SHP77 treated with DMSO at 0.1 percent for 48 hours (cell line): ENCODE data around the gene DIS3L.
"Not testable (repeated sequence)": the region's sequence is repeated elsewhere in the genome, so short reads cannot be mapped to it uniquely, and the experiment has no call there.

Experiments used
- DNase-seq: peaks from one replicate; lab custom pipeline; 2025; lab: John Stamatoyannopoulos, UW

DIS3L gene

GRCh38 chr15:66312144-66312543, 18.8 kb downstream of the DIS3L start:
- DNase-seq: no peak

- DNase-seq: no peak
Observed at GRCh38 chr15:66323312-66323928, 30.1 kb downstream of the DIS3L start.

GRCh38 chr15:66326051-66326450, 32.7 kb downstream of the DIS3L start:
- DNase-seq: no peak

- DNase-seq: no peak
Observed at GRCh38 chr15:66327736-66328135, 34.4 kb downstream of the DIS3L start.

GRCh38 chr15:66328771-66329170, 35.4 kb downstream of the DIS3L start:
- no peak for DNase-seq

GRCh38 chr15:66348530-66348929, 55.2 kb downstream of the DIS3L start:
- DNase-seq: not testable (repeated sequence)

GRCh38 chr15:66356077-66356358, 62.6 kb downstream of the DIS3L start:
- DNase-seq: no peak

GRCh38 chr15:66356359-66357236, 63.2 kb downstream of the DIS3L start, which contains the start of gene TIPIN:
Gene TIPIN, minus strand, starts transcription at chr15:66356685. Its CDS starts 3,738 bp downstream, at chr15:66352947.
- DNase-seq: peak; percentile 97

- no peak for DNase-seq
Observed at GRCh38 chr15:66359740-66360139, 66.4 kb downstream of the DIS3L start.

GRCh38 chr15:66361745-66362460, 68.5 kb downstream of the DIS3L start:
- DNase-seq: not testable (repeated sequence)

GRCh38 chr15:66362776-66363175, 69.4 kb downstream of the DIS3L start:
- no peak for DNase-seq

GRCh38 chr15:66364944-66365528, 71.7 kb downstream of the DIS3L start:
- no peak for DNase-seq

GRCh38 chr15:66369773-66370651, 76.6 kb downstream of the DIS3L start:
- DNase-seq: no peak

- DNase-seq: no peak
Observed at GRCh38 chr15:66374179-66374578, 80.8 kb downstream of the DIS3L start.

GRCh38 chr15:66378814-66379430, 85.6 kb downstream of the DIS3L start:
- DNase-seq: no peak

GRCh38 chr15:66381376-66381775, 88.0 kb downstream of the DIS3L start:
- not testable (repeated sequence) for DNase-seq
